ENCODE results near the gene CHML. TPM values are rescaled to one million over a fixed set of nuclear protein-coding genes. Genes with fewer than 3 reads are reported as not detected.
"Not testable (repeated sequence)": the region's sequence is repeated elsewhere in the genome, so short reads cannot be mapped to it uniquely, and the experiment has no call there.

Gene CHML
- total and polyA plus RNA-seq, 2 experiments from 2014 or later = 19.9 to 66.8 TPM

- no peak overlapping the region for H3K27ac ChIP-seq (ENCODE audit: low read depth)
- TF ChIP-seq ZNF462 (CRISPR knock-in tag; IDR thresholded peaks at IDR 0.05) (no peak), JUNB (IDR thresholded peaks at IDR 0.05; ENCODE audit: unreplicated experiment) (no peak), EZH2phosphoT487 (IDR thresholded peaks at IDR 0.05; ENCODE audit: unreplicated experiment) (no peak)
- TF ChIP-seq, protein P1, sequence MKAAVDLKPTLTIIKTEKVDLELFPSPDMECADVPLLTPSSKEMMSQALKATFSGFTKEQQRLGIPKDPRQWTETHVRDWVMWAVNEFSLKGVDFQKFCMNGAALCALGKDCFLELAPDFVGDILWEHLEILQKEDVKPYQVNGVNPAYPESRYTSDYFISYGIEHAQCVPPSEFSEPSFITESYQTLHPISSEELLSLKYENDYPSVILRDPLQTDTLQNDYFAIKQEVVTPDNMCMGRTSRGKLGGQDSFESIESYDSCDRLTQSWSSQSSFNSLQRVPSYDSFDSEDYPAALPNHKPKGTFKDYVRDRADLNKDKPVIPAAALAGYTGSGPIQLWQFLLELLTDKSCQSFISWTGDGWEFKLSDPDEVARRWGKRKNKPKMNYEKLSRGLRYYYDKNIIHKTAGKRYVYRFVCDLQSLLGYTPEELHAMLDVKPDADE (IDR thresholded peaks at IDR 0.05) = no peak
- no peaks in the 10 kb centered on the region for H3K27me3 ChIP-seq (ENCODE audit: insufficient read depth)
- no peaks in the 10 kb centered on the region for H3K9me3 Mint-ChIP-seq
- DNase-seq (ENCODE audit: low spot score) (no peak), ATAC-seq (no peak)
- H3K4me3 ChIP-seq = no peak overlapping the region
- H3K4me2 ChIP-seq = no peak overlapping the region
- no peak overlapping the region for H2AFZ ChIP-seq
- H3F3A ChIP-seq (replicated peaks; ENCODE audit: low read depth) = no peaks in the 10 kb centered on the region
- no peaks in the 10 kb centered on the region for H3K27me3 Mint-ChIP-seq (ENCODE audit: insufficient read depth, low read depth, poor library complexity)
- H4K20me1 ChIP-seq (replicated peaks; ENCODE audit: insufficient read depth) = no peaks in the 10 kb centered on the region
- H3K36me3 Mint-ChIP-seq (ENCODE audit: low read depth) = no peaks in the 10 kb centered on the region
- no peaks in the 10 kb centered on the region; the same call in 1 of the 2 replicates for H3K9me2 ChIP-seq (ENCODE audit: insufficient read depth)
- no peak overlapping the region for H3K27ac Mint-ChIP-seq
- H3K4me1 ChIP-seq (ENCODE audit: insufficient read depth) = no peaks in the 10 kb centered on the region
- no peaks in the 10 kb centered on the region for H3K4me1 Mint-ChIP-seq
- no peaks in the 10 kb centered on the region for H3K36me3 ChIP-seq (ENCODE audit: insufficient read depth)
- H3K79me2 ChIP-seq (replicated peaks; ENCODE audit: insufficient read depth) = no peaks in the 10 kb centered on the region
- H3K4me3 Mint-ChIP-seq = no peak overlapping the region
These were observed 42.8 kb upstream of the CHML start for GRCh38 chr1:241682921-241683320.

GRCh38 chr1:241681861-241682448 is 41.8 kb upstream of the CHML start:
- H2AFZ ChIP-seq; H3K4me2 ChIP-seq; ATAC-seq; H3F3A ChIP-seq (replicated peaks; ENCODE audit: low read depth); H3K9me2 ChIP-seq (ENCODE audit: insufficient read depth); H3K9me3 Mint-ChIP-seq; DNase-seq (ENCODE audit: low spot score); H3K4me3 ChIP-seq; H3K27me3 ChIP-seq (ENCODE audit: insufficient read depth); H3K4me1 Mint-ChIP-seq; H3K36me3 ChIP-seq (ENCODE audit: insufficient read depth); H3K4me1 ChIP-seq (ENCODE audit: insufficient read depth); H3K36me3 Mint-ChIP-seq (ENCODE audit: low read depth); H3K27ac Mint-ChIP-seq; H3K4me3 Mint-ChIP-seq; H3K79me2 ChIP-seq (replicated peaks; ENCODE audit: insufficient read depth); H3K27me3 Mint-ChIP-seq (ENCODE audit: insufficient read depth, low read depth, poor library complexity); H3K27ac ChIP-seq (ENCODE audit: low read depth); H4K20me1 ChIP-seq (replicated peaks; ENCODE audit: insufficient read depth): not testable (repeated sequence)

Data from GM23338 (cell line).